Measurements from ENCODE around the gene APC2. TPM values are rescaled to one million over a fixed set of nuclear protein-coding genes. Genes with fewer than 3 reads are reported as not detected.
A peak's percentile ranks its signal among the peaks of the same experiment; 100 is the strongest.

Gene APC2
- total RNA-seq, 1 experiment from 2014 or later: 1.4 TPM

DNA sequence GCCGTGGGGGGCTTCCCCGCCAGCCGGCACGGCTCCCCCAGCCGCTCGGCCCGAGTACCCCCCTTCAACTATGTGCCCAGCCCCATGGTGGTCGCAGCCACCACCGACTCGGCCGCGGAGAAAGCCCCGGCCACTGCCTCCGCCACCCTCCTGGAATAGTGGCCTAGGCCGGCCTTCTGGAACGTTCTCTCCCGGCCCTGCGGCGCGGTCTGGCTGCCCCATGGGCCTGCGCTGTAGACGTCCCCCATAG, 20.1 kb downstream of the APC2 start (continued):
- TF ChIP-seq, protein P1, sequence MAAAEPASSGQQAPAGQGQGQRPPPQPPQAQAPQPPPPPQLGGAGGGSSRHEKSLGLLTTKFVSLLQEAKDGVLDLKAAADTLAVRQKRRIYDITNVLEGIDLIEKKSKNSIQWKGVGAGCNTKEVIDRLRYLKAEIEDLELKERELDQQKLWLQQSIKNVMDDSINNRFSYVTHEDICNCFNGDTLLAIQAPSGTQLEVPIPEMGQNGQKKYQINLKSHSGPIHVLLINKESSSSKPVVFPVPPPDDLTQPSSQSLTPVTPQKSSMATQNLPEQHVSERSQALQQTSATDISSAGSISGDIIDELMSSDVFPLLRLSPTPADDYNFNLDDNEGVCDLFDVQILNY (CRISPR knock-in tag; IDR thresholded peaks at IDR 0.05): no peak

DNA sequence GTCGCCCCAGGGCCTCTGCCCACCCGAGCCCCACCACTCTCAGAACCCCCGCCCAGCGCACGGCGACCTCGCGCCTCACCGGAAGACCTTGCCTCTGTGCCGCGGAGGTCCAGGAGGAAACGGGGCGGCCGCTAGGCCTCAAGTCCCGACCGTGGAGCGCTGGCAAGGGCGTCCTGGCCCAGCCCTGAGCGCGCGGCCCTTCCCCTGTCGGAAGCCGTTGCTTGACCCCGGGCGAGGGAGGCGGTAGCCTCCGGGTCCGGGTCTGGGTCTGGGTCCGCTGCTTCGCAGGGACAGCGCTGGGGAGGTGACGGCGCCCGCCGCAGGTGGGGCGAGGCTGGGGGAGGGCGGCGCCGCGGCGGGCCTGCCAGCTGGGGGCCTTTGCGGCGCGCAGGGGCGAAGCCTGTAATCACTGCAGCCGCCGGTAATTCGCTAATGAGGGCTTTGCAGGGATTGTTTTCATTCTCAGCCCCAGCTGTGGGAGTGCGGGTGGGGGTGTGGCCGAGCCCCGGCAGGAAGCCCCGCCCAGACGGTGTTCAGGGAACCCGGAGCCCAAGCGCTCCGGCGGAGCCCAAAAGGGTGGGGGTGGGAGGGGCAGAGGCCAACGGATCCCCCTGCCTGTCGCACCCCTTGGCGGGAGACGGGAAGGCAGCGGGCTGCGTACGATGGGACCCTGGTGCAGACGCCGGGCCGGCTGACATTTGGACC, 20.5 kb downstream of the APC2 start:
- CTCF ChIA-PET: interaction anchor here (0.7 to 3.2 kb wide), 8 partner anchors 15 to 356 kb away, joined by 3 to 19 read pairs (median 4); partner anchors contain the start of gene REEP6
- POLR2A ChIA-PET: no interaction called here
- Mint-ChIP-seq H3K4me3 (peak overlapping the region; percentile 61), H3K9me3 (no peaks in the 10 kb centered on the region), H3K36me3 (no peaks in the 10 kb centered on the region), H3K4me1 (peaks cover 5% of the 10 kb centered on the region; the same call in 1 of the 2 replicates), H3K27ac (no peak overlapping the region), H3K27me3 (ENCODE audit: low read depth) (peaks cover 60% of the 10 kb centered on the region)
- DNase-seq (ENCODE audit: low spot score) (peak; percentile 77), ATAC-seq (peak; percentile 24)
- TF ChIP-seq FOXK1 (CRISPR knock-in tag; IDR thresholded peaks at IDR 0.05) (0 out of 2 replicates have a peak, but pooled peaks have one; percentile 40), ZNF121 (CRISPR knock-in tag; IDR thresholded peaks at IDR 0.05) (no peak), ZNF219 (CRISPR knock-in tag; IDR thresholded peaks at IDR 0.05; ENCODE audit: borderline replicate concordance) (no peak), NR2C2 (CRISPR knock-in tag; IDR thresholded peaks at IDR 0.05) (no peak)
- TF ChIP-seq, protein P2, sequence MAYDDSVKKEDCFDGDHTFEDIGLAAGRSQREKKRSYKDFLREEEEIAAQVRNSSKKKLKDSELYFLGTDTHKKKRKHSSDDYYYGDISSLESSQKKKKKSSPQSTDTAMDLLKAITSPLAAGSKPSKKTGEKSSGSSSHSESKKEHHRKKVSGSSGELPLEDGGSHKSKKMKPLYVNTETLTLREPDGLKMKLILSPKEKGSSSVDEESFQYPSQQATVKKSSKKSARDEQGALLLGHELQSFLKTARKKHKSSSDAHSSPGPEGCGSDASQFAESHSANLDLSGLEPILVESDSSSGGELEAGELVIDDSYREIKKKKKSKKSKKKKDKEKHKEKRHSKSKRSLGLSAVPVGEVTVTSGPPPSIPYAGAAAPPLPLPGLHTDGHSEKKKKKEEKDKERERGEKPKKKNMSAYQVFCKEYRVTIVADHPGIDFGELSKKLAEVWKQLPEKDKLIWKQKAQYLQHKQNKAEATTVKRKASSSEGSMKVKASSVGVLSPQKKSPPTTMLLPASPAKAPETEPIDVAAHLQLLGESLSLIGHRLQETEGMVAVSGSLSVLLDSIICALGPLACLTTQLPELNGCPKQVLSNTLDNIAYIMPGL (CRISPR knock-in tag; IDR thresholded peaks at IDR 0.05): peak; percentile 47; the same call in 1 of the 2 replicates
- TF ChIP-seq, protein P3, sequence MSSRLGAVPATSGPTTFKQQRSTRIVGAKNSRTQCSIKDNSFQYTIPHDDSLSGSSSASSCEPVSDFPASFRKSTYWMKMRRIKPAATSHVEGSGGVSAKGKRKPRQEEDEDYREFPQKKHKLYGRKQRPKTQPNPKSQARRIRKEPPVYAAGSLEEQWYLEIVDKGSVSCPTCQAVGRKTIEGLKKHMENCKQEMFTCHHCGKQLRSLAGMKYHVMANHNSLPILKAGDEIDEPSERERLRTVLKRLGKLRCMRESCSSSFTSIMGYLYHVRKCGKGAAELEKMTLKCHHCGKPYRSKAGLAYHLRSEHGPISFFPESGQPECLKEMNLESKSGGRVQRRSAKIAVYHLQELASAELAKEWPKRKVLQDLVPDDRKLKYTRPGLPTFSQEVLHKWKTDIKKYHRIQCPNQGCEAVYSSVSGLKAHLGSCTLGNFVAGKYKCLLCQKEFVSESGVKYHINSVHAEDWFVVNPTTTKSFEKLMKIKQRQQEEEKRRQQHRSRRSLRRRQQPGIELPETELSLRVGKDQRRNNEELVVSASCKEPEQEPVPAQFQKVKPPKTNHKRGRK (CRISPR knock-in tag; IDR thresholded peaks at IDR 0.05; ENCODE audit: borderline replicate concordance): no peak

DNA sequence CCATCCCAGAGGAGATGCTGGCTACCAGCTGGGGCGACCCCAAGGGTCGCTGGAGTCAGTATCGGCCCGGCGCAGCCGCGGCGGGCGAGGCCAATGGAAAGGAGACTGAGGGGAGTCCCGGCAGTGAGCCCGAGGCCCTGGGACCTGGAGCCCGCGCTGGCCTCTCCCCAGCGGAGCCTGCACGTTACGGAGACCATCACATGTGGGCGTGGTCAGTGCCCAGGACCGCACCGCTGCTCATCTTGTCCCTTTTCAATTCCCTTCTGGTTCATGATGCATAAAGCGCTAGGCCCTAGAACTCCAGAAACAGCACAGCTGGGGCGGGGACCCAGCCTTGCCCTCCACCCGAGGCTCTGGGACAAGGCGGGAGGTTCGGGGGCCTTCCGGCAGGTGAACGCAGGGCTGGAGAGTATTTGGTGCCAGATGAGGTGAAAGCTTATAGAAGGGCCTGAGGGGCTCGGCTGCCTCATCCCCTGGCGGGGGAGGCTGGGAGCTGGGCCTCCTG, 21.1 kb downstream of the APC2 start:
- TF ChIP-seq, protein P1 (CRISPR knock-in tag; IDR thresholded peaks at IDR 0.05): 0 out of 2 replicates have a peak, but pooled peaks have one; percentile 29
- no peak for TF ChIP-seq SMAD4 (CRISPR knock-in tag; IDR thresholded peaks at IDR 0.05)
- TF ChIP-seq, protein P4, sequence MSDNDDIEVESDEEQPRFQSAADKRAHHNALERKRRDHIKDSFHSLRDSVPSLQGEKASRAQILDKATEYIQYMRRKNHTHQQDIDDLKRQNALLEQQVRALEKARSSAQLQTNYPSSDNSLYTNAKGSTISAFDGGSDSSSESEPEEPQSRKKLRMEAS (CRISPR knock-in tag; IDR thresholded peaks at IDR 0.05): 0 out of 2 replicates have a peak, but pooled peaks have one; percentile 24
- TF ChIP-seq, protein P5, sequence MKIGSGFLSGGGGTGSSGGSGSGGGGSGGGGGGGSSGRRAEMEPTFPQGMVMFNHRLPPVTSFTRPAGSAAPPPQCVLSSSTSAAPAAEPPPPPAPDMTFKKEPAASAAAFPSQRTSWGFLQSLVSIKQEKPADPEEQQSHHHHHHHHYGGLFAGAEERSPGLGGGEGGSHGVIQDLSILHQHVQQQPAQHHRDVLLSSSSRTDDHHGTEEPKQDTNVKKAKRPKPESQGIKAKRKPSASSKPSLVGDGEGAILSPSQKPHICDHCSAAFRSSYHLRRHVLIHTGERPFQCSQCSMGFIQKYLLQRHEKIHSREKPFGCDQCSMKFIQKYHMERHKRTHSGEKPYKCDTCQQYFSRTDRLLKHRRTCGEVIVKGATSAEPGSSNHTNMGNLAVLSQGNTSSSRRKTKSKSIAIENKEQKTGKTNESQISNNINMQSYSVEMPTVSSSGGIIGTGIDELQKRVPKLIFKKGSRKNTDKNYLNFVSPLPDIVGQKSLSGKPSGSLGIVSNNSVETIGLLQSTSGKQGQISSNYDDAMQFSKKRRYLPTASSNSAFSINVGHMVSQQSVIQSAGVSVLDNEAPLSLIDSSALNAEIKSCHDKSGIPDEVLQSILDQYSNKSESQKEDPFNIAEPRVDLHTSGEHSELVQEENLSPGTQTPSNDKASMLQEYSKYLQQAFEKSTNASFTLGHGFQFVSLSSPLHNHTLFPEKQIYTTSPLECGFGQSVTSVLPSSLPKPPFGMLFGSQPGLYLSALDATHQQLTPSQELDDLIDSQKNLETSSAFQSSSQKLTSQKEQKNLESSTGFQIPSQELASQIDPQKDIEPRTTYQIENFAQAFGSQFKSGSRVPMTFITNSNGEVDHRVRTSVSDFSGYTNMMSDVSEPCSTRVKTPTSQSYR (CRISPR knock-in tag; IDR thresholded peaks at IDR 0.05): 0 out of 2 replicates have a peak, but pooled peaks have one; percentile 9
- TF ChIP-seq, protein P6, sequence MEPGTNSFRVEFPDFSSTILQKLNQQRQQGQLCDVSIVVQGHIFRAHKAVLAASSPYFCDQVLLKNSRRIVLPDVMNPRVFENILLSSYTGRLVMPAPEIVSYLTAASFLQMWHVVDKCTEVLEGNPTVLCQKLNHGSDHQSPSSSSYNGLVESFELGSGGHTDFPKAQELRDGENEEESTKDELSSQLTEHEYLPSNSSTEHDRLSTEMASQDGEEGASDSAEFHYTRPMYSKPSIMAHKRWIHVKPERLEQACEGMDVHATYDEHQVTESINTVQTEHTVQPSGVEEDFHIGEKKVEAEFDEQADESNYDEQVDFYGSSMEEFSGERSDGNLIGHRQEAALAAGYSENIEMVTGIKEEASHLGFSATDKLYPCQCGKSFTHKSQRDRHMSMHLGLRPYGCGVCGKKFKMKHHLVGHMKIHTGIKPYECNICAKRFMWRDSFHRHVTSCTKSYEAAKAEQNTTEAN (CRISPR knock-in tag; IDR thresholded peaks at IDR 0.05): 0 out of 2 replicates have a peak, but pooled peaks have one; percentile 27
- peak; percentile 23; the same call in 1 of the 2 replicates for TF ChIP-seq SP1 (CRISPR knock-in tag; conservative IDR thresholded peaks at IDR 0.05)
- peaks cover 57% of the 10 kb centered on the region for H3K27me3 Mint-ChIP-seq (ENCODE audit: low read depth)
- no peaks in the 10 kb centered on the region for H3K9me3 Mint-ChIP-seq
- ChIA-PET POLR2A (interaction anchor here (0.9 kb wide), 1 partner anchor 35 kb away, joined by 3 read pairs; no protein-coding TSS in a partner anchor), CTCF (interaction anchor here (0.7 to 3.2 kb wide), 12 partner anchors 14 to 355 kb away, joined by 3 to 19 read pairs (median 4); partner anchors contain the start of gene REEP6)
- DNase-seq (ENCODE audit: low spot score): peak; percentile 78
- no peak overlapping the region for H3K27ac Mint-ChIP-seq
- H3K4me1 Mint-ChIP-seq: peaks cover 5% of the 10 kb centered on the region; the same call in 1 of the 2 replicates
- peak overlapping the region; percentile 50 for H3K4me3 Mint-ChIP-seq
- no peaks in the 10 kb centered on the region for H3K36me3 Mint-ChIP-seq
- ATAC-seq: peak; percentile 49

All from WTC11 (cell line).